A549 (cell line): ENCODE measurements around the gene DHDDS.

Experiments
- EP300 ChIP-seq, 2 experiments: fragments of >200 bp; sonication (Bioruptor Twin); formaldehyde crosslinking; IDR thresholded peaks; 2 replicates in 1 of 2; 3 replicates in 1 of 2; pipeline ENCODE4 v1.6.1; 2016 to 2017
- JUN ChIP-seq, 2 experiments: fragments of >200 bp; sonication (Bioruptor Twin); formaldehyde crosslinking; IDR thresholded peaks; 2 replicates in 1 of 2; 3 replicates in 1 of 2; pipeline ENCODE4 v1.6.1; 2016 to 2017
- MAX ChIP-seq: IDR thresholded peaks from 2 replicates; pipeline ENCODE4 v1.6.1; 2012
- NPAS2 ChIP-seq: fragments of 250-450 bp; sonication (Bioruptor Pico); IDR thresholded peaks from 2 replicates; pipeline ENCODE4 v1.8.0; 2022; ENCODE audit warnings: mild to moderate bottlenecking, moderate library complexity, borderline replicate concordance
- PHF8 ChIP-seq: fragments of 200-600 bp; sonication (generic); IDR thresholded peaks from 2 replicates; pipeline ENCODE4 v1.6.1; 2016; ENCODE audit warnings: low read depth, mild to moderate bottlenecking, antibody characterized with exemption, moderate library complexity, borderline replicate concordance
- POLR2A ChIP-seq: IDR thresholded peaks from 2 replicates; pipeline ENCODE4 v1.6.1; 2012; ENCODE audit warnings: mild to moderate bottlenecking, low read length
- RAD21 ChIP-seq, 2 experiments: fragments of >200 bp in 1 of 2; sonication (Bioruptor Twin) in 1 of 2; formaldehyde crosslinking in 1 of 2; IDR thresholded peaks in 1 of 2; conservative IDR thresholded peaks in 1 of 2; 2 replicates in 1 of 2; 3 replicates in 1 of 2; pipeline ENCODE4 v1.6.1; 2012 to 2018; ENCODE audit warnings: inconsistent platforms in 1 of 2
- SMC3 ChIP-seq: fragments of >200 bp; sonication (Bioruptor Twin); formaldehyde crosslinking; IDR thresholded peaks from 3 replicates; pipeline ENCODE4 v1.6.1; 2018; ENCODE audit warnings: inconsistent platforms
- TF ChIP-seq, protein P1 (sequence below): fragments of >200 bp; sonication (Bioruptor Twin); formaldehyde crosslinking; IDR thresholded peaks from 3 replicates; pipeline ENCODE4 v1.5.1; 2016
- TF ChIP-seq, protein P2 (sequence below): fragments of 200-600 bp; sonication (generic); IDR thresholded peaks from 2 replicates; pipeline ENCODE4 v1.6.1; 2016; ENCODE audit warnings: antibody characterized with exemption, mild to moderate bottlenecking, moderate library complexity

DNA sequence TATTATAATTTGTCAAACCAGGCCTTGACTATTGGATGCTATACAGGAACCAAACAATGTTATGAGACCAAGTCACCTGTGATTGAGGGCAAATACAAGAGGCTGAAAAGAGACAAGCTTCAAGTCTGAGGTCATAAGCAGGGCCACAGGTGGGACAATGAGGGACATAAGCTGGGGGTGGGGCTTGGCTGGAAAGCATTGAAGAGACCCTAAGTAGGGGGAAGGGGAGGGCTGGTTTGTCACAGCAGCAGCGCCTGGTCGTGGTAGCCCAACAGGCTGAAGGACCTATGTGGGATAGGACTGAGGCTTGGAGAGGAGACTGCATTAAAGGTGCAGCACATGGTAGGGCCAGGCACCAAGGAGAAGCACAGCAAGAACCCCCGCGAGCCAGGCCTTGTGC, 58.0 kb downstream of the DHDDS start:
- no peak for TF ChIP-seq PHF8
- TF ChIP-seq MAX = no peak
- no peak for TF ChIP-seq SMC3
- no peak for TF ChIP-seq POLR2A
- TF ChIP-seq, protein P1, sequence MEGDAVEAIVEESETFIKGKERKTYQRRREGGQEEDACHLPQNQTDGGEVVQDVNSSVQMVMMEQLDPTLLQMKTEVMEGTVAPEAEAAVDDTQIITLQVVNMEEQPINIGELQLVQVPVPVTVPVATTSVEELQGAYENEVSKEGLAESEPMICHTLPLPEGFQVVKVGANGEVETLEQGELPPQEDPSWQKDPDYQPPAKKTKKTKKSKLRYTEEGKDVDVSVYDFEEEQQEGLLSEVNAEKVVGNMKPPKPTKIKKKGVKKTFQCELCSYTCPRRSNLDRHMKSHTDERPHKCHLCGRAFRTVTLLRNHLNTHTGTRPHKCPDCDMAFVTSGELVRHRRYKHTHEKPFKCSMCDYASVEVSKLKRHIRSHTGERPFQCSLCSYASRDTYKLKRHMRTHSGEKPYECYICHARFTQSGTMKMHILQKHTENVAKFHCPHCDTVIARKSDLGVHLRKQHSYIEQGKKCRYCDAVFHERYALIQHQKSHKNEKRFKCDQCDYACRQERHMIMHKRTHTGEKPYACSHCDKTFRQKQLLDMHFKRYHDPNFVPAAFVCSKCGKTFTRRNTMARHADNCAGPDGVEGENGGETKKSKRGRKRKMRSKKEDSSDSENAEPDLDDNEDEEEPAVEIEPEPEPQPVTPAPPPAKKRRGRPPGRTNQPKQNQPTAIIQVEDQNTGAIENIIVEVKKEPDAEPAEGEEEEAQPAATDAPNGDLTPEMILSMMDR = no peak
- TF ChIP-seq NPAS2 (CRISPR knock-in tag) = no peak
- TF ChIP-seq, protein P2, sequence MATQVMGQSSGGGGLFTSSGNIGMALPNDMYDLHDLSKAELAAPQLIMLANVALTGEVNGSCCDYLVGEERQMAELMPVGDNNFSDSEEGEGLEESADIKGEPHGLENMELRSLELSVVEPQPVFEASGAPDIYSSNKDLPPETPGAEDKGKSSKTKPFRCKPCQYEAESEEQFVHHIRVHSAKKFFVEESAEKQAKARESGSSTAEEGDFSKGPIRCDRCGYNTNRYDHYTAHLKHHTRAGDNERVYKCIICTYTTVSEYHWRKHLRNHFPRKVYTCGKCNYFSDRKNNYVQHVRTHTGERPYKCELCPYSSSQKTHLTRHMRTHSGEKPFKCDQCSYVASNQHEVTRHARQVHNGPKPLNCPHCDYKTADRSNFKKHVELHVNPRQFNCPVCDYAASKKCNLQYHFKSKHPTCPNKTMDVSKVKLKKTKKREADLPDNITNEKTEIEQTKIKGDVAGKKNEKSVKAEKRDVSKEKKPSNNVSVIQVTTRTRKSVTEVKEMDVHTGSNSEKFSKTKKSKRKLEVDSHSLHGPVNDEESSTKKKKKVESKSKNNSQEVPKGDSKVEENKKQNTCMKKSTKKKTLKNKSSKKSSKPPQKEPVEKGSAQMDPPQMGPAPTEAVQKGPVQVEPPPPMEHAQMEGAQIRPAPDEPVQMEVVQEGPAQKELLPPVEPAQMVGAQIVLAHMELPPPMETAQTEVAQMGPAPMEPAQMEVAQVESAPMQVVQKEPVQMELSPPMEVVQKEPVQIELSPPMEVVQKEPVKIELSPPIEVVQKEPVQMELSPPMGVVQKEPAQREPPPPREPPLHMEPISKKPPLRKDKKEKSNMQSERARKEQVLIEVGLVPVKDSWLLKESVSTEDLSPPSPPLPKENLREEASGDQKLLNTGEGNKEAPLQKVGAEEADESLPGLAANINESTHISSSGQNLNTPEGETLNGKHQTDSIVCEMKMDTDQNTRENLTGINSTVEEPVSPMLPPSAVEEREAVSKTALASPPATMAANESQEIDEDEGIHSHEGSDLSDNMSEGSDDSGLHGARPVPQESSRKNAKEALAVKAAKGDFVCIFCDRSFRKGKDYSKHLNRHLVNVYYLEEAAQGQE = no peak
- no peak for TF ChIP-seq EP300 (IDR thresholded peaks at IDR 0.05)
- TF ChIP-seq RAD21 (conservative IDR thresholded peaks at IDR 0.05 in 1 of 2, IDR thresholded peaks at IDR 0.05 in 1 of 2) = no peak
- no peak for TF ChIP-seq JUN (IDR thresholded peaks at IDR 0.05)
